A549 (cell line): ENCODE data around the gene MMP1. TPM values are rescaled to one million over a fixed set of nuclear protein-coding genes. Genes with fewer than 3 reads are reported as not detected.

Experiments used
- ATAC-seq, 2 experiments: fragments of 200-7000 bp in 1 of 2; fragments of >200 bp in 1 of 2; cut with Nextera tagmentation in 1 of 2; cut with Tn5 transposase in 1 of 2; 3 replicates each; pipeline versions ENCODE4 v1.8.0 to v1.9.1; 2018 to 2020; ENCODE audit warnings: mild to moderate bottlenecking in 1 of 2, moderate library complexity in 1 of 2
- CTCF ChIA-PET: fragments of 300-600 bp; sonication (Branson Sonifier 250); formaldehyde crosslinking; extraction: SDS; loops from one replicate; lab custom pipeline; 2021; ENCODE audit warnings: antibody characterized with exemption, inconsistent platforms; lab: Yijun Ruan, JAX
- POLR2A ChIA-PET: fragments of 350-600 bp; formaldehyde crosslinking; extraction: SDS; loops from one replicate; lab custom pipeline; 2021; ENCODE audit warnings: antibody characterized with exemption, inconsistent platforms; lab: Yijun Ruan, JAX
- DNase-seq, 2 experiments: peaks; one replicate each; pipeline versions ENCODE4 v3.0.0 to v3.0.0-alpha.2; 2011 to 2016; ENCODE audit warnings: low read depth in 1 of 2, low spot score in 1 of 2
- FAIRE-seq: peaks from 2 replicates; lab custom pipeline; 2011; peaks lifted over from hg19 to GRCh38; lab: Jason Lieb, UNC
- H3K27ac ChIP-seq, 2 experiments: fragments of >200 bp; sonication (Bioruptor Twin); formaldehyde crosslinking; 3 replicates each; pipeline ENCODE4 v1.5.1; 2016 to 2017
- H3K4me1 ChIP-seq: fragments of >200 bp; sonication (Bioruptor Twin); formaldehyde crosslinking; 3 replicates; pipeline ENCODE4 v1.6.1; 2016
- H3K4me2 ChIP-seq: fragments of >200 bp; sonication (Bioruptor Twin); formaldehyde crosslinking; 3 replicates; pipeline ENCODE4 v1.6.1; 2016
- H3K4me3 ChIP-seq: fragments of >200 bp; sonication (Bioruptor Twin); formaldehyde crosslinking; 3 replicates; pipeline ENCODE4 v1.5.1; 2016
- H3K9me3 ChIP-seq: fragments of >200 bp; sonication (Bioruptor Twin); formaldehyde crosslinking; 3 replicates; pipeline ENCODE4 v1.6.1; 2016
- ATOH8 ChIP-seq: fragments of 250-450 bp; sonication (Bioruptor Pico); IDR thresholded peaks from 2 replicates; pipeline ENCODE4 v1.5.0; 2020; ENCODE audit warnings: low read depth, mild to moderate bottlenecking, moderate library complexity
- CHD2 ChIP-seq: fragments of 150-350 bp; IDR thresholded peaks from 2 replicates; pipeline ENCODE4 v1.6.1; 2014; ENCODE audit warnings: low read length; ENCODE audit not compliant: partially characterized antibody
- CTCF ChIP-seq: fragments of >200 bp; sonication (Bioruptor Twin); formaldehyde crosslinking; IDR thresholded peaks from 3 replicates; pipeline ENCODE4 v1.5.1; 2016
- EHF ChIP-seq: fragments of 250-450 bp; sonication (Bioruptor Pico); IDR thresholded peaks from 2 replicates; pipeline ENCODE4 v1.5.0; 2020; ENCODE audit warnings: mild to moderate bottlenecking
- HEYL ChIP-seq: fragments of 250-450 bp; sonication (Bioruptor Pico); IDR thresholded peaks from 2 replicates; pipeline ENCODE4 v1.8.0; 2021; ENCODE audit warnings: mild to moderate bottlenecking, moderate library complexity
- MAFK ChIP-seq: fragments of 450-650 bp; IDR thresholded peaks from 2 replicates; pipeline ENCODE4 v1.6.1; 2014; ENCODE audit not compliant: partially characterized antibody
- MYC ChIP-seq: IDR thresholded peaks from 2 replicates; pipeline ENCODE4 v1.6.1; 2012; ENCODE audit warnings: mild to moderate bottlenecking, inconsistent platforms, low read length, improper control_type of control experiment, borderline replicate concordance
- NR3C1 ChIP-seq: fragments of >200 bp; sonication (Bioruptor Twin); formaldehyde crosslinking; IDR thresholded peaks from 3 replicates; pipeline ENCODE4 v1.6.1; 2017
- POLR2AphosphoS2 ChIP-seq: conservative IDR thresholded peaks from 2 replicates; pipeline ENCODE4 v1.6.1; 2012; ENCODE audit warnings: low read length, improper control_type of control experiment, inconsistent platforms
- RAD21 ChIP-seq, 2 experiments: fragments of >200 bp in 1 of 2; sonication (Bioruptor Twin) in 1 of 2; formaldehyde crosslinking in 1 of 2; IDR thresholded peaks in 1 of 2; conservative IDR thresholded peaks in 1 of 2; 2 replicates in 1 of 2; 3 replicates in 1 of 2; pipeline ENCODE4 v1.6.1; 2012 to 2018; ENCODE audit warnings: inconsistent platforms in 1 of 2
- RCOR1 ChIP-seq: fragments of 150-350 bp; IDR thresholded peaks from 2 replicates; pipeline ENCODE4 v1.6.1; 2014; ENCODE audit warnings: antibody characterized with exemption, low read length, low read depth
- REST ChIP-seq: fragments of 200-600 bp; sonication (generic); IDR thresholded peaks from 2 replicates; pipeline ENCODE4 v1.6.1; 2016; ENCODE audit warnings: antibody characterized with exemption, mild to moderate bottlenecking, moderate library complexity
- RFX5 ChIP-seq: fragments of 450-650 bp; IDR thresholded peaks from 2 replicates; pipeline ENCODE4 v1.7.1; 2014; ENCODE audit warnings: antibody characterized with exemption, mild to moderate bottlenecking, moderate library complexity
- RNF2 ChIP-seq: fragments of 200-600 bp; sonication (generic); IDR thresholded peaks from 2 replicates; pipeline ENCODE4 v1.6.1; 2016; ENCODE audit warnings: low read depth, mild to moderate bottlenecking, antibody characterized with exemption, moderate library complexity, borderline replicate concordance
- TP53 ChIP-seq: fragments of 250-450 bp; sonication (Bioruptor Pico); IDR thresholded peaks from 2 replicates; pipeline ENCODE4 v1.5.0; 2021; ENCODE audit warnings: mild to moderate bottlenecking, moderate library complexity
- ZNF302 ChIP-seq: fragments of 250-450 bp; sonication (Bioruptor Pico); IDR thresholded peaks from 2 replicates; pipeline ENCODE4 v1.9.0; 2021; ENCODE audit warnings: inconsistent platforms, mild to moderate bottlenecking, moderate library complexity
- WGBS: methylation state at CpG from one replicate; pipeline ENCODE4 v1.1.6; 2017; ENCODE audit errors: missing lambda C conversion rate; 5-methylcytosine and 5-hydroxymethylcytosine counted together
- polyA plus RNA-seq, 4 experiments: library from polyadenylated mRNA; depleted of rRNA in 3 of 4; stranded (reverse); fragments of >200 nt; fragmentation: RNase III in 1 of 4; extraction: RNeasy Plus Mini Kit Qiagen cat#74134 plus additional on column Dnase treatment in 1 of 4; gene quantifications; 2 replicates in 3 of 4; 3 replicates in 1 of 4; pipeline ENCODE4 v1.2.3, GENCODE V29; 2011 to 2017
- TF ChIP-seq, protein P1 (sequence below): fragments of >200 bp; sonication (Bioruptor Twin); formaldehyde crosslinking; IDR thresholded peaks from 2 replicates; pipeline ENCODE4 v1.6.1; 2016
- TF ChIP-seq, protein P2 (sequence below): fragments of >200 bp; sonication (Bioruptor Twin); formaldehyde crosslinking; IDR thresholded peaks from 3 replicates; pipeline ENCODE4 v1.6.1; 2016
- TF ChIP-seq, protein P3 (sequence below): IDR thresholded peaks from 2 replicates; pipeline ENCODE4 v1.6.1; 2012
- TF ChIP-seq, protein P4 (sequence below): IDR thresholded peaks from 2 replicates; pipeline ENCODE4 v1.6.1; 2012; ENCODE audit warnings: low read depth, borderline replicate concordance

The MMP1 gene
- polyA plus RNA-seq, 2 of the 4 experiments (the other 2 are of a cell fraction): 0.06 to 0.12 TPM

DNA sequence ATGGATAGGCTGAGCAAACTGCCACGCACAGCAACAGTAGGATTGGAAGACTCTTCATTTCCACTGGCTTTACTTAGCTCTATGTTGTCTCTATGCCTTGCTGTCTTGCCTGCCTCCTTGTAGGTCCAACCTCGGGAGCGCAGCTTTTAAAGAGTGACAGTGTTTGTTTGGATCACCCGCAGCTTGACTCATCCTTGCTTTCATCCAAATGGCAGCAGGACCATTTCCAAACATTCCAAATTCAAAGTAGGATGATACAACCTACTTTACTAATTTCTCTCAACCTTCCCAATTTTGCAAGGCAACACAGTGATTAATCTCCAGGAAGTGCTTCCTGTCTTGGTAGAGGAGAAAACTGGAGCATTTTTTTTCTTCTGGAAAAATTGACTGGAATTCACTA, 45.5 kb upstream of the MMP1 start, which contains the start of gene MMP3 (continued):
- no peak for TF ChIP-seq REST
- TF ChIP-seq ATOH8 (CRISPR knock-in tag): no peak
- TF ChIP-seq, protein P1, sequence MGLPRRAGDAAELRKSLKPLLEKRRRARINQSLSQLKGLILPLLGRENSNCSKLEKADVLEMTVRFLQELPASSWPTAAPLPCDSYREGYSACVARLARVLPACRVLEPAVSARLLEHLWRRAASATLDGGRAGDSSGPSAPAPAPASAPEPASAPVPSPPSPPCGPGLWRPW: no peak
- no peak for TF ChIP-seq EHF
- TF ChIP-seq HEYL (CRISPR knock-in tag): no peak
- TF ChIP-seq RAD21 (conservative IDR thresholded peaks at IDR 0.05 in 1 of 2, IDR thresholded peaks at IDR 0.05 in 1 of 2): no peak
- TF ChIP-seq, protein P2, sequence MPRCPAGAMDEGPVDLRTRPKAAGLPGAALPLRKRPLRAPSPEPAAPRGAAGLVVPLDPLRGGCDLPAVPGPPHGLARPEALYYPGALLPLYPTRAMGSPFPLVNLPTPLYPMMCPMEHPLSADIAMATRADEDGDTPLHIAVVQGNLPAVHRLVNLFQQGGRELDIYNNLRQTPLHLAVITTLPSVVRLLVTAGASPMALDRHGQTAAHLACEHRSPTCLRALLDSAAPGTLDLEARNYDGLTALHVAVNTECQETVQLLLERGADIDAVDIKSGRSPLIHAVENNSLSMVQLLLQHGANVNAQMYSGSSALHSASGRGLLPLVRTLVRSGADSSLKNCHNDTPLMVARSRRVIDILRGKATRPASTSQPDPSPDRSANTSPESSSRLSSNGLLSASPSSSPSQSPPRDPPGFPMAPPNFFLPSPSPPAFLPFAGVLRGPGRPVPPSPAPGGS: no peak
- no peak for TF ChIP-seq MAFK

- H3K9me3 ChIP-seq: no peaks in the 10 kb centered on the region
- TF ChIP-seq, protein P3, sequence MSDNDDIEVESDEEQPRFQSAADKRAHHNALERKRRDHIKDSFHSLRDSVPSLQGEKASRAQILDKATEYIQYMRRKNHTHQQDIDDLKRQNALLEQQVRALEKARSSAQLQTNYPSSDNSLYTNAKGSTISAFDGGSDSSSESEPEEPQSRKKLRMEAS: no peak
- no peak for TF ChIP-seq MAFK
- TF ChIP-seq POLR2AphosphoS2: no peak
- TF ChIP-seq MYC: no peak
- no peak for TF ChIP-seq ZNF302 (CRISPR knock-in tag)
- no peak for TF ChIP-seq RFX5
- no peak for TF ChIP-seq NR3C1
- TF ChIP-seq RNF2: no peak
- TF ChIP-seq RCOR1: no peak
- no peak for TF ChIP-seq TP53 (CRISPR knock-in tag)
- TF ChIP-seq ATOH8 (CRISPR knock-in tag): no peak
- TF ChIP-seq CTCF: no peak
- TF ChIP-seq EHF: no peak
- no peak for TF ChIP-seq RAD21 (conservative IDR thresholded peaks at IDR 0.05 in 1 of 2, IDR thresholded peaks at IDR 0.05 in 1 of 2)
- TF ChIP-seq CHD2: no peak
- TF ChIP-seq, protein P4, sequence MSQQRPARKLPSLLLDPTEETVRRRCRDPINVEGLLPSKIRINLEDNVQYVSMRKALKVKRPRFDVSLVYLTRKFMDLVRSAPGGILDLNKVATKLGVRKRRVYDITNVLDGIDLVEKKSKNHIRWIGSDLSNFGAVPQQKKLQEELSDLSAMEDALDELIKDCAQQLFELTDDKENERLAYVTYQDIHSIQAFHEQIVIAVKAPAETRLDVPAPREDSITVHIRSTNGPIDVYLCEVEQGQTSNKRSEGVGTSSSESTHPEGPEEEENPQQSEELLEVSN: no peak
- TF ChIP-seq, all 56 proteins: peak for 0
- CTCF ChIA-PET: no interaction called here
- no peaks in the 10 kb centered on the region for H3K4me1 ChIP-seq
- no peak overlapping the region for H3K27ac ChIP-seq
- no peak for FAIRE-seq
- POLR2A ChIA-PET: interaction anchor here (1.0 kb wide), 1 partner anchor 8 kb away, joined by 3 read pairs; no protein-coding TSS in a partner anchor
- no peak overlapping the region for H3K4me2 ChIP-seq
- 3% methylated on average over 1 of the region's 1 CpG for WGBS
- no peak for ATAC-seq
- no peak overlapping the region for H3K4me3 ChIP-seq
- DNase-seq: no peak
Measured at GRCh38 chr11:102842930-102843329, 45.0 kb upstream of the MMP1 start.
